DND-41 (cell line): ENCODE results near the gene SCUBE1.
A peak's percentile ranks its signal among the peaks of the same experiment; 100 is the strongest.

Experiments
- ATAC-seq: fragments of 200-7000 bp; cut with Tn5 transposase; 3 replicates; pipeline ENCODE4 v1.9.1; 2021; ENCODE audit warnings: low read depth; ENCODE audit not compliant: insufficient read depth
- DNase-seq: peaks from one replicate; pipeline ENCODE4 v3.0.0-alpha.2; 2020
- H2AFZ ChIP-seq: 2 replicates; pipeline ENCODE4 v1.6.0; 2012; ENCODE audit warnings: low read depth, low read length
- H3K27ac ChIP-seq: 2 replicates; pipeline ENCODE4 v1.5.1; 2012; ENCODE audit warnings: low read length, inconsistent platforms
- H3K27me3 ChIP-seq: fragments of 200-600 bp; sonication (generic); 2 replicates; pipeline ENCODE4 v1.6.0; 2012; ENCODE audit warnings: low read length, mild to moderate bottlenecking, inconsistent platforms; ENCODE audit not compliant: insufficient read depth, poor library complexity
- H3K36me3 ChIP-seq: 2 replicates; pipeline ENCODE4 v1.5.1; 2012; ENCODE audit warnings: low read length, inconsistent platforms; ENCODE audit not compliant: insufficient read depth
- H3K4me1 ChIP-seq: 2 replicates; pipeline ENCODE4 v1.5.1; 2012; ENCODE audit warnings: mild to moderate bottlenecking, low read length; ENCODE audit not compliant: insufficient read depth
- H3K4me2 ChIP-seq: 2 replicates; pipeline ENCODE4 v1.6.0; 2012; ENCODE audit warnings: mild to moderate bottlenecking, moderate library complexity, low read length, inconsistent platforms; ENCODE audit not compliant: insufficient read depth
- H3K4me3 ChIP-seq, 2 experiments: fragments of 200-600 bp in 1 of 2; shearing (Covaris generic) in 1 of 2; 2 replicates each; pipeline ENCODE4 v1.5.1; 2012 to 2016; ENCODE audit warnings: inconsistent platforms in 2 of 2, low read length in 2 of 2, mild to moderate bottlenecking in 2 of 2, low read depth in 1 of 2, moderate library complexity in 1 of 2
- H3K79me2 ChIP-seq: 2 replicates; pipeline ENCODE4 v1.6.0; 2012; ENCODE audit warnings: low read length, inconsistent platforms; ENCODE audit not compliant: insufficient read depth
- H3K9ac ChIP-seq: 2 replicates; pipeline ENCODE4 v1.6.0; 2012; ENCODE audit warnings: low read depth, mild to moderate bottlenecking, inconsistent platforms, low read length, moderate library complexity
- H3K9me3 ChIP-seq: 2 replicates; pipeline ENCODE4 v1.5.1; 2012; ENCODE audit warnings: low read length, moderate library complexity, mild to moderate bottlenecking, inconsistent platforms; ENCODE audit not compliant: insufficient read depth, severe bottlenecking
- H4K20me1 ChIP-seq: 2 replicates; pipeline ENCODE4 v1.6.0; 2012; ENCODE audit warnings: low read length; ENCODE audit not compliant: insufficient read depth
- EZH2 ChIP-seq: IDR thresholded peaks from 3 replicates; pipeline ENCODE4 v1.6.1; 2012; ENCODE audit warnings: borderline replicate concordance, low read depth, mild to moderate bottlenecking, moderate library complexity, low read length, inconsistent platforms; ENCODE audit not compliant: severe bottlenecking
- TF ChIP-seq, protein P1 (sequence below): IDR thresholded peaks from 2 replicates; pipeline ENCODE4 v1.5.1; 2012; ENCODE audit warnings: borderline replicate concordance, low read length, moderate library complexity, mild to moderate bottlenecking; ENCODE audit not compliant: poor library complexity, severe bottlenecking; ENCODE audit errors: extremely low read depth

SCUBE1 gene

DNA sequence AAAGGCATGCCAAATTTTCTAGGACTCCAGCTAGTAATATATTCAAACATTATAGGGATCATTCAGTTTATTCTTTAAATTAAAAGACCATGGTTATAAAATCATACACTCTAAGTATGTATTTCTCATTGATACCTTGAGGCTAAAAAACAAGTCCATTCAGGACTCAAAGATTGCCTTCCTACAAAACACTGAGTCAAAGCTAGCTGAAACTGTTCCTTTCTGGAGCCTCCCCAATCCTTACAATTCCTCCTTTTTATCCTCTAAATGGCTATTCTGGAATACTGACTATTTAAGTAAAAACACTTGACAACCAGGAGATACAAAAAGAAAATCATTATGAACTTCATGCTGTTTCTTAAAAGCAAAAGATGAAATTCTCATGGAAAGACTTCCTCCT is 151.3 kb downstream of the SCUBE1 start:
- Histone ChIP-seq H3K27me3 (peaks cover 4% of the 10 kb centered on the region), H3K27ac (no peak overlapping the region), H3K4me2 (no peak overlapping the region), H4K20me1 (no peaks in the 10 kb centered on the region), H3K36me3 (no peaks in the 10 kb centered on the region), H3K9me3 (no peaks in the 10 kb centered on the region), H3K9ac (no peak overlapping the region), H3K4me3 (no peak overlapping the region), H3K4me1 (peaks cover 8% of the 10 kb centered on the region; the same call in 1 of the 2 replicates), H2AFZ (no peak overlapping the region), H3K79me2 (no peaks in the 10 kb centered on the region)
- DNase-seq = no peak
- no peak for TF ChIP-seq EZH2
- TF ChIP-seq, protein P1, sequence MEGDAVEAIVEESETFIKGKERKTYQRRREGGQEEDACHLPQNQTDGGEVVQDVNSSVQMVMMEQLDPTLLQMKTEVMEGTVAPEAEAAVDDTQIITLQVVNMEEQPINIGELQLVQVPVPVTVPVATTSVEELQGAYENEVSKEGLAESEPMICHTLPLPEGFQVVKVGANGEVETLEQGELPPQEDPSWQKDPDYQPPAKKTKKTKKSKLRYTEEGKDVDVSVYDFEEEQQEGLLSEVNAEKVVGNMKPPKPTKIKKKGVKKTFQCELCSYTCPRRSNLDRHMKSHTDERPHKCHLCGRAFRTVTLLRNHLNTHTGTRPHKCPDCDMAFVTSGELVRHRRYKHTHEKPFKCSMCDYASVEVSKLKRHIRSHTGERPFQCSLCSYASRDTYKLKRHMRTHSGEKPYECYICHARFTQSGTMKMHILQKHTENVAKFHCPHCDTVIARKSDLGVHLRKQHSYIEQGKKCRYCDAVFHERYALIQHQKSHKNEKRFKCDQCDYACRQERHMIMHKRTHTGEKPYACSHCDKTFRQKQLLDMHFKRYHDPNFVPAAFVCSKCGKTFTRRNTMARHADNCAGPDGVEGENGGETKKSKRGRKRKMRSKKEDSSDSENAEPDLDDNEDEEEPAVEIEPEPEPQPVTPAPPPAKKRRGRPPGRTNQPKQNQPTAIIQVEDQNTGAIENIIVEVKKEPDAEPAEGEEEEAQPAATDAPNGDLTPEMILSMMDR = no peak
- no peak for ATAC-seq

DNA sequence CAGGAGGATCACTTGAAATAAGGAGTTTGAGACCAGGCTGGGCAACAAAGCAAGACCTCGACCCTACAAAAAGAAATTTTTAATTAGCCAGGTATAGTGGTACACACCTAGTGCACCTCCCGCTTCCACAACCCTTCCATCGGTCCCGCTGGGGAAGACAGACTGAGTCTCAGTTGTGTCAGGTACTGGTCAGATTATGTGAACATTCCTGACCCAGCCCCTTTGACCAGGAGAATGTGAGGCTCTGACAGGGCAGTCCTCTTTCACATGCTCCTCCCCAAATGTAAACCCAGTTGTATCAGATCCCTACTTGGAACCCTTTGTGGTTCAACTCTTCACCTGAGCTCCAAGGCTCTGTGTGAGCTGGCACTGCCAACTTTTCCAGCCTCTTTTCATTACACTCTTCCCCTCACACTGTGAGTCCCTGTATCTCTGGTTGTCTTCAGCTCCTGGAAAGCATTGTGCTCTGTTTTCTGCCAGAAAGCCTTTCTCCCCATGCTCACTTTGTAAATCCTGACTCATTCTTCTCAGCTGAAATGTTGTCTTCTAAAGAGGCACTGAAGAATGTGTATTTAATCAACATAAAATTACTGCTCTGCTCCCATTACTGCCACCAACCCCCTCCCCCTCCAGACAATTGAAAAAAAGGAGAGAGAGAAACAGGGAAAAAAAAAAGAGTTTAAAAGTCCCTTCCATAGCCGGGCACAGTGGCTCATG is 154.2 kb downstream of the SCUBE1 start:
- peaks cover 6% of the 10 kb centered on the region for H3K36me3 ChIP-seq
- H3K9ac ChIP-seq = no peak overlapping the region
- peak overlapping the region; percentile 42; the same call in 1 of the 2 replicates for H2AFZ ChIP-seq
- H3K4me3 ChIP-seq = no peak overlapping the region
- no peak for DNase-seq
- TF ChIP-seq, protein P1 = no peak
- TF ChIP-seq EZH2 = no peak
- no peak overlapping the region for H3K27ac ChIP-seq
- H4K20me1 ChIP-seq = peaks cover 15% of the 10 kb centered on the region; the same call in 1 of the 2 replicates
- peaks cover 4% of the 10 kb centered on the region for H3K27me3 ChIP-seq
- no peaks in the 10 kb centered on the region for H3K9me3 ChIP-seq
- ATAC-seq = no peak
- no peak overlapping the region for H3K4me2 ChIP-seq
- peaks cover 25% of the 10 kb centered on the region for H3K79me2 ChIP-seq
- H3K4me1 ChIP-seq = peaks cover 30% of the 10 kb centered on the region

DNA sequence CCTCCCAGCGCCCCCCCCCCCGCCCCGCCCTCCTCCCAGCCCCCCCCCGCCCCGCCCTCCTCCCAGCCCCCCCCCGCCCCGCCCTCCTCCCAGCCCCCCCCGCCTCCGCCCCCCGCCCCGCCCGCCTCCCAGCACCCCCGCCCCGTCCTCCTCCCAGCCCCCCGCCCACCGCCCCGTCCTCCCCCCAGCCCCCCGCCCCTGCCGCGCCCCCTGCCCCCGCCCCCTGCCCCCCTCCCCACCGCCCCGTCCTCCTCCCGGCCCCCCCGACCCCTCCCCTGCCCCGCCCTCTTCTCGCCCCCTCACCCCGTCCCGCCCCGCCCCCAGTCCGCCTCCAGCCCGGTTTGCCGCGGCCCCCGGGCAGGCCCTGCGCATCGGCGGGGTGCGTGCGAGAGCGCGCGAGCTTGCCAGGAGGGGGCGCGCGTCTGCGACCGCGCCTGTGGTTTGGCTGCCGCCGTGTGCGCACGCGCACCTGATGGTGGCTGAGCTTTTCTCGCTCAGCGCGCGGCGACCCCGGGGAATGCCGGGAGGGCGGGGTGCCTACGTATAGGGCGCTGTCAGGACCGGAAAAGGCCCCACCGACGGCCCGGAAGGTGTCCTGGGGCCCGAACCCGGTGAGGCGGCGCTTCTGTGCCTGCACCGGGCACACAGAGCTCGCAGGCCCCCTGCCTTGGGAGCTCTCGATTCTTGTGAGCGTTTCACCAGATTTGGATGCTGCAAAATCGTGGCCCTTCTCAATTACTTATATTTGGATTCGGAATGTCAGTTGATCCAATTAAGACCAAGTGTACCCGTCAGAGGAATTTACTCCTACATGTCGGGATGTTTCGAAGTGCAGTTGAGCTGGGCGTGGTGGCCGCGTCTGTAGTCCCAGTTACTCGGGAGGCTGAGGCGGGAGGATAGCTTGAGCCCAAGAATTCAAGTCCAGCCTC is 155.7 kb downstream of the SCUBE1 start:
- H3K27me3 ChIP-seq = peaks cover 4% of the 10 kb centered on the region
- TF ChIP-seq EZH2 = no peak
- TF ChIP-seq, protein P1 = peak; percentile 82
- peak overlapping the region; percentile 27 to 58; a peak in 3 of 4 replicates for H3K4me3 ChIP-seq
- peaks cover 28% of the 10 kb centered on the region; the same call in 1 of the 2 replicates for H4K20me1 ChIP-seq
- peaks cover 30% of the 10 kb centered on the region for H3K4me1 ChIP-seq
- peaks cover 21% of the 10 kb centered on the region for H3K36me3 ChIP-seq
- H3K9me3 ChIP-seq = no peaks in the 10 kb centered on the region
- H2AFZ ChIP-seq = peak overlapping the region; percentile 87
- peak overlapping the region; percentile 64 for H3K4me2 ChIP-seq
- H3K27ac ChIP-seq = peak overlapping the region; percentile 73
- H3K79me2 ChIP-seq = peaks cover 40% of the 10 kb centered on the region
- ATAC-seq = peak; percentile 93
- peak overlapping the region; percentile 61 for H3K9ac ChIP-seq
- peak; percentile 97 for DNase-seq
